GM18517 (cell line): Measurements from ENCODE around the gene MPI.
"Not testable (repeated sequence)": the region's sequence is repeated elsewhere in the genome, so short reads cannot be mapped to it uniquely, and the experiment has no call there.

Experiments used
- ATAC-seq: cut with Tn5 transposase; IDR thresholded peaks from one replicate; pipeline ENCODE4 v1.9.1; 2021; ENCODE audit warnings: mild to moderate bottlenecking, moderate library complexity; ENCODE audit not compliant: unreplicated experiment

Gene MPI

GRCh38 chr15:74890665-74890960 is 771 bp downstream of the MPI start:
- no peak for ATAC-seq

GRCh38 chr15:74891469-74891868 is 1.6 kb downstream of the MPI start:
- no peak for ATAC-seq

- no peak for ATAC-seq
Observed at GRCh38 chr15:74892313-74892712, 2.5 kb downstream of the MPI start.

- ATAC-seq = no peak
Observed at GRCh38 chr15:74892931-74893330, 3.1 kb downstream of the MPI start.

GRCh38 chr15:74893627-74894026 is 3.8 kb downstream of the MPI start:
- ATAC-seq = no peak

GRCh38 chr15:74894383-74894782 is 4.5 kb downstream of the MPI start:
- not testable (repeated sequence) for ATAC-seq

- no peak for ATAC-seq
Observed at GRCh38 chr15:74895830-74896229, 6.0 kb downstream of the MPI start.

- no peak for ATAC-seq
Observed at GRCh38 chr15:74896316-74896715, 6.5 kb downstream of the MPI start.

GRCh38 chr15:74897300-74897701 is 7.5 kb downstream of the MPI start:
- no peak for ATAC-seq

- no peak for ATAC-seq
Observed at GRCh38 chr15:74901612-74902063, 11.8 kb downstream of the MPI start.

- no peak for ATAC-seq
Observed at GRCh38 chr15:74902295-74903075, 12.6 kb downstream of the MPI start.

- no peak for ATAC-seq
Observed at GRCh38 chr15:74903676-74904075, 13.8 kb downstream of the MPI start.

- ATAC-seq = no peak
Observed at GRCh38 chr15:74904190-74904805, 14.5 kb downstream of the MPI start.

- peak; percentile 12 for ATAC-seq
Observed at GRCh38 chr15:74906067-74906449, 16.2 kb downstream of the MPI start.

- ATAC-seq = peak; percentile 79
Observed at GRCh38 chr15:74906450-74907162, 16.8 kb downstream of the MPI start, which contains the start of gene FAM219B. Gene FAM219B, minus strand, starts transcription at chr15:74906851. Its CDS starts 51 bp downstream, at chr15:74906800.

- no peak for ATAC-seq
Observed at GRCh38 chr15:74907163-74907870, 17.5 kb downstream of the MPI start.

GRCh38 chr15:74908635-74909034 is 18.8 kb downstream of the MPI start:
- ATAC-seq = no peak

- no peak for ATAC-seq
Observed at GRCh38 chr15:74913041-74913440, 23.2 kb downstream of the MPI start.

GRCh38 chr15:74913799-74914198 is 24.0 kb downstream of the MPI start:
- not testable (repeated sequence) for ATAC-seq

GRCh38 chr15:74917676-74918075 is 27.8 kb downstream of the MPI start:
- no peak for ATAC-seq

GRCh38 chr15:74920456-74920855 is 30.6 kb downstream of the MPI start:
- no peak for ATAC-seq
